Measurements from ENCODE around the gene AASDH. TPM values are rescaled to one million over a fixed set of nuclear protein-coding genes. Genes with fewer than 3 reads are reported as not detected.

Gene AASDH
- polyA plus RNA-seq, 1 of the 3 experiments (the other 2 are of a cell fraction) = 4.4 TPM

DNA sequence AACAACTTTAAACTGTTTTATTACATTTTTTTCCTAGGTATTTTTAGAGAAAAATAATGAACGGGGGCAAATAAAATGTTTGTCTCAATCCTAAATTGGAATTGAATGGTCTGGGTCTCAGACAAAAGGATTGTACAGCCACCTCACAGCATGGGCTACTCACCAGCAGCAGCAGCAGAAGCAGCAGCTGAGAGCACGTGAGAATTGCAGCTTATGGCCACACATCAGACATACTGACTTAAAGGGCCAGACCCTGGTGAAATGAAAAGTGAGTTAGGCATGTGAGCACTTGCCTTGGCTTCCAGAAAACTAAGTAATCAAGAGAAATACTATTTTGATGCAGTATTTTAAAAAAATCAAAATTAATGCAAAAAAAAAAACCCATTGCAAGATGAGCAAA is 56.6 kb downstream of the AASDH start:
- Histone ChIP-seq H3K27ac (ENCODE audit: low read depth in 2 of 2, low read length in 1 of 2) (no peak overlapping the region), H3K9ac (no peak overlapping the region), H4K20me1 (ENCODE audit: insufficient read depth) (no peaks in the 10 kb centered on the region), H3K4me3 (ENCODE audit: low read depth in 2 of 2, low read length in 1 of 2) (no peak overlapping the region), H3K9me3 (no peaks in the 10 kb centered on the region), H3K4me1 (ENCODE audit: control insufficient read depth in 1 of 2, insufficient read depth in 2 of 2, low read depth in 1 of 2, low read length in 1 of 2) (no peaks in the 10 kb centered on the region), H2AFZ (ENCODE audit: low read depth) (peak overlapping the region; percentile 35; the same call in 1 of the 2 replicates), H3K4me2 (no peak overlapping the region), H3K79me2 (ENCODE audit: insufficient read depth) (no peaks in the 10 kb centered on the region), H3K9me2 (no peaks in the 10 kb centered on the region), H3K36me3 (replicated peaks in 1 of 2; ENCODE audit: control insufficient read depth in 1 of 2, insufficient read depth in 2 of 2, low read length in 1 of 2) (peaks cover 0 to 24% of the 10 kb centered on the region in 2 experiments), H3K27me3 (ENCODE audit: insufficient read depth) (no peaks in the 10 kb centered on the region), H3F3A (replicated peaks; ENCODE audit: insufficient read depth) (peaks cover 7% of the 10 kb centered on the region)
- 83% methylated on average over 2 of the region's 2 CpGs for WGBS (ENCODE audit: low lambda C conversion rate)
- TF ChIP-seq EZH2phosphoT487 (IDR thresholded peaks at IDR 0.05; ENCODE audit: borderline replicate concordance, low read depth) = no peak
- TF ChIP-seq EP300 (IDR thresholded peaks at IDR 0.05; ENCODE audit: borderline replicate concordance in 1 of 2, low read depth in 1 of 2, low read length in 1 of 2) = no peak
- TF ChIP-seq TEAD4 (IDR thresholded peaks at IDR 0.05; ENCODE audit: borderline replicate concordance, insufficient read depth) = no peak
- TF ChIP-seq TCF12 (IDR thresholded peaks at IDR 0.05) = no peak
- TF ChIP-seq, protein P1, sequence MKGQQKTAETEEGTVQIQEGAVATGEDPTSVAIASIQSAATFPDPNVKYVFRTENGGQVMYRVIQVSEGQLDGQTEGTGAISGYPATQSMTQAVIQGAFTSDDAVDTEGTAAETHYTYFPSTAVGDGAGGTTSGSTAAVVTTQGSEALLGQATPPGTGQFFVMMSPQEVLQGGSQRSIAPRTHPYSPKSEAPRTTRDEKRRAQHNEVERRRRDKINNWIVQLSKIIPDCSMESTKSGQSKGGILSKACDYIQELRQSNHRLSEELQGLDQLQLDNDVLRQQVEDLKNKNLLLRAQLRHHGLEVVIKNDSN (IDR thresholded peaks at IDR 0.05; ENCODE audit: borderline replicate concordance, low read depth) = no peak
- TF ChIP-seq, protein P2, sequence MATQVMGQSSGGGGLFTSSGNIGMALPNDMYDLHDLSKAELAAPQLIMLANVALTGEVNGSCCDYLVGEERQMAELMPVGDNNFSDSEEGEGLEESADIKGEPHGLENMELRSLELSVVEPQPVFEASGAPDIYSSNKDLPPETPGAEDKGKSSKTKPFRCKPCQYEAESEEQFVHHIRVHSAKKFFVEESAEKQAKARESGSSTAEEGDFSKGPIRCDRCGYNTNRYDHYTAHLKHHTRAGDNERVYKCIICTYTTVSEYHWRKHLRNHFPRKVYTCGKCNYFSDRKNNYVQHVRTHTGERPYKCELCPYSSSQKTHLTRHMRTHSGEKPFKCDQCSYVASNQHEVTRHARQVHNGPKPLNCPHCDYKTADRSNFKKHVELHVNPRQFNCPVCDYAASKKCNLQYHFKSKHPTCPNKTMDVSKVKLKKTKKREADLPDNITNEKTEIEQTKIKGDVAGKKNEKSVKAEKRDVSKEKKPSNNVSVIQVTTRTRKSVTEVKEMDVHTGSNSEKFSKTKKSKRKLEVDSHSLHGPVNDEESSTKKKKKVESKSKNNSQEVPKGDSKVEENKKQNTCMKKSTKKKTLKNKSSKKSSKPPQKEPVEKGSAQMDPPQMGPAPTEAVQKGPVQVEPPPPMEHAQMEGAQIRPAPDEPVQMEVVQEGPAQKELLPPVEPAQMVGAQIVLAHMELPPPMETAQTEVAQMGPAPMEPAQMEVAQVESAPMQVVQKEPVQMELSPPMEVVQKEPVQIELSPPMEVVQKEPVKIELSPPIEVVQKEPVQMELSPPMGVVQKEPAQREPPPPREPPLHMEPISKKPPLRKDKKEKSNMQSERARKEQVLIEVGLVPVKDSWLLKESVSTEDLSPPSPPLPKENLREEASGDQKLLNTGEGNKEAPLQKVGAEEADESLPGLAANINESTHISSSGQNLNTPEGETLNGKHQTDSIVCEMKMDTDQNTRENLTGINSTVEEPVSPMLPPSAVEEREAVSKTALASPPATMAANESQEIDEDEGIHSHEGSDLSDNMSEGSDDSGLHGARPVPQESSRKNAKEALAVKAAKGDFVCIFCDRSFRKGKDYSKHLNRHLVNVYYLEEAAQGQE (IDR thresholded peaks at IDR 0.05; ENCODE audit: low read depth, low read length) = no peak
- TF ChIP-seq JUND (IDR thresholded peaks at IDR 0.05) = no peak
- no peak for TF ChIP-seq NFIC (IDR thresholded peaks at IDR 0.05; ENCODE audit: borderline replicate concordance)
- TF ChIP-seq SIN3A (IDR thresholded peaks at IDR 0.05; ENCODE audit: borderline replicate concordance, low read depth, low read length) = no peak
- TF ChIP-seq RAD21 (IDR thresholded peaks at IDR 0.05; ENCODE audit: low read length) = no peak
- TF ChIP-seq, protein P3, sequence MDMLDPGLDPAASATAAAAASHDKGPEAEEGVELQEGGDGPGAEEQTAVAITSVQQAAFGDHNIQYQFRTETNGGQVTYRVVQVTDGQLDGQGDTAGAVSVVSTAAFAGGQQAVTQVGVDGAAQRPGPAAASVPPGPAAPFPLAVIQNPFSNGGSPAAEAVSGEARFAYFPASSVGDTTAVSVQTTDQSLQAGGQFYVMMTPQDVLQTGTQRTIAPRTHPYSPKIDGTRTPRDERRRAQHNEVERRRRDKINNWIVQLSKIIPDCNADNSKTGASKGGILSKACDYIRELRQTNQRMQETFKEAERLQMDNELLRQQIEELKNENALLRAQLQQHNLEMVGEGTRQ (IDR thresholded peaks at IDR 0.05; ENCODE audit: borderline replicate concordance, low read depth, low read length) = no peak
- no peak for TF ChIP-seq RFX5 (IDR thresholded peaks at IDR 0.05; ENCODE audit: low read length)
- no peak for TF ChIP-seq ELF1 (IDR thresholded peaks at IDR 0.05)
- TF ChIP-seq, protein P4, sequence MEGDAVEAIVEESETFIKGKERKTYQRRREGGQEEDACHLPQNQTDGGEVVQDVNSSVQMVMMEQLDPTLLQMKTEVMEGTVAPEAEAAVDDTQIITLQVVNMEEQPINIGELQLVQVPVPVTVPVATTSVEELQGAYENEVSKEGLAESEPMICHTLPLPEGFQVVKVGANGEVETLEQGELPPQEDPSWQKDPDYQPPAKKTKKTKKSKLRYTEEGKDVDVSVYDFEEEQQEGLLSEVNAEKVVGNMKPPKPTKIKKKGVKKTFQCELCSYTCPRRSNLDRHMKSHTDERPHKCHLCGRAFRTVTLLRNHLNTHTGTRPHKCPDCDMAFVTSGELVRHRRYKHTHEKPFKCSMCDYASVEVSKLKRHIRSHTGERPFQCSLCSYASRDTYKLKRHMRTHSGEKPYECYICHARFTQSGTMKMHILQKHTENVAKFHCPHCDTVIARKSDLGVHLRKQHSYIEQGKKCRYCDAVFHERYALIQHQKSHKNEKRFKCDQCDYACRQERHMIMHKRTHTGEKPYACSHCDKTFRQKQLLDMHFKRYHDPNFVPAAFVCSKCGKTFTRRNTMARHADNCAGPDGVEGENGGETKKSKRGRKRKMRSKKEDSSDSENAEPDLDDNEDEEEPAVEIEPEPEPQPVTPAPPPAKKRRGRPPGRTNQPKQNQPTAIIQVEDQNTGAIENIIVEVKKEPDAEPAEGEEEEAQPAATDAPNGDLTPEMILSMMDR (IDR thresholded peaks at IDR 0.05) = no peak
- no peak for TF ChIP-seq SMC3 (IDR thresholded peaks at IDR 0.05; ENCODE audit: low read depth, low read length)
- DNase-seq = no peak
- ChIA-PET POLR2A (no interaction called here), CTCF (no interaction called here)
